Peyer's patch (tissue), 4 donors: ENCODE results near the gene ZNF837.

Experiments used
- POLR2A ChIP-seq, 2 donors: fragments of 450-650 bp; IDR thresholded peaks; one replicate each; pipeline ENCODE4 v1.5.1; 2017; ENCODE audit warnings: antibody characterized with exemption in 2 of 2, mild to moderate bottlenecking in 2 of 2, moderate library complexity in 2 of 2
- TF ChIP-seq, protein P1 (sequence below), 6 experiments: fragments of 450-650 bp in 4 of 6; fragments of 200-600 bp in 2 of 6; sonication (generic) in 1 of 6; IDR thresholded peaks; one replicate each; pipeline ENCODE4 v1.5.1; 2017 to 2019; ENCODE audit warnings: antibody characterized with exemption in 6 of 6, mild to moderate bottlenecking in 3 of 6, moderate library complexity in 1 of 6

DNA sequence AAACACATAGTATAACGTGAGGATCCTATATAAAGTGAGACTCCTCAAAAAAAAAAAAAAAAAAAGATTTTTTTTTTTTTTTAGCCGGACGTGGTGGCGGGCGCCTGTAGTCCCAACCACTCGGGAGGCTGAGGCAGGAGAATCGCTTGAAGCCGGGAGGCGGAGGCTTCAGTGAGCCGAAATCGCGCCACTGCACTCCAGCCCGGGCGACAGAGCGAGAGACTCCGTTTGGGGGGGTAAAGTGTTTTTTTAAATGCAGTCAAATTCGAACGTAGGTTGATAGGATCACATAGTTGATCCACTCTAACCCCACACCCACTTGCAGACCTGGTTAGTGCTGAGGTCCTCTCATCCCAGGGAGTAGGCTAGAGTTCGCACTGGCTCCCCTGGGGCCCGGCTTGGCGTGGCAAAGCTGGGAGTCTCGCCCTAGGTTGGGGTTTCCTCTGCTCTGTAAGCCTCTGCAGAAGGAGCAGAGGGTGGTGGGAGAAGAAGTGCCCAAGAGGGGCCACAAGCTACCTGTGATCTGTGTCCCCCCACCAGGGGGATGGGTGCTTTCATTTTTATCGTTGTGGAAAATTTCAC is 21.1 kb upstream of the ZNF837 start:
- no peak for TF ChIP-seq POLR2A (IDR thresholded peaks at IDR 0.05)
- TF ChIP-seq, protein P1, sequence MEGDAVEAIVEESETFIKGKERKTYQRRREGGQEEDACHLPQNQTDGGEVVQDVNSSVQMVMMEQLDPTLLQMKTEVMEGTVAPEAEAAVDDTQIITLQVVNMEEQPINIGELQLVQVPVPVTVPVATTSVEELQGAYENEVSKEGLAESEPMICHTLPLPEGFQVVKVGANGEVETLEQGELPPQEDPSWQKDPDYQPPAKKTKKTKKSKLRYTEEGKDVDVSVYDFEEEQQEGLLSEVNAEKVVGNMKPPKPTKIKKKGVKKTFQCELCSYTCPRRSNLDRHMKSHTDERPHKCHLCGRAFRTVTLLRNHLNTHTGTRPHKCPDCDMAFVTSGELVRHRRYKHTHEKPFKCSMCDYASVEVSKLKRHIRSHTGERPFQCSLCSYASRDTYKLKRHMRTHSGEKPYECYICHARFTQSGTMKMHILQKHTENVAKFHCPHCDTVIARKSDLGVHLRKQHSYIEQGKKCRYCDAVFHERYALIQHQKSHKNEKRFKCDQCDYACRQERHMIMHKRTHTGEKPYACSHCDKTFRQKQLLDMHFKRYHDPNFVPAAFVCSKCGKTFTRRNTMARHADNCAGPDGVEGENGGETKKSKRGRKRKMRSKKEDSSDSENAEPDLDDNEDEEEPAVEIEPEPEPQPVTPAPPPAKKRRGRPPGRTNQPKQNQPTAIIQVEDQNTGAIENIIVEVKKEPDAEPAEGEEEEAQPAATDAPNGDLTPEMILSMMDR (IDR thresholded peaks at IDR 0.05): no peak
